ENCODE measurements around the gene HEPACAM2.

HEPACAM2 gene

GRCh38 chr7:93226310-93226709 lies at the start of gene HEPACAM2:
Gene HEPACAM2, minus strand, starts transcription at chr7:93226469.
- DNase-seq (ENCODE audit: low read depth): no peak
- H3K4me3 ChIP-seq (ENCODE audit: low read depth, low read length): no peak within 1 kb of the TSS
- TF ChIP-seq, protein P1, sequence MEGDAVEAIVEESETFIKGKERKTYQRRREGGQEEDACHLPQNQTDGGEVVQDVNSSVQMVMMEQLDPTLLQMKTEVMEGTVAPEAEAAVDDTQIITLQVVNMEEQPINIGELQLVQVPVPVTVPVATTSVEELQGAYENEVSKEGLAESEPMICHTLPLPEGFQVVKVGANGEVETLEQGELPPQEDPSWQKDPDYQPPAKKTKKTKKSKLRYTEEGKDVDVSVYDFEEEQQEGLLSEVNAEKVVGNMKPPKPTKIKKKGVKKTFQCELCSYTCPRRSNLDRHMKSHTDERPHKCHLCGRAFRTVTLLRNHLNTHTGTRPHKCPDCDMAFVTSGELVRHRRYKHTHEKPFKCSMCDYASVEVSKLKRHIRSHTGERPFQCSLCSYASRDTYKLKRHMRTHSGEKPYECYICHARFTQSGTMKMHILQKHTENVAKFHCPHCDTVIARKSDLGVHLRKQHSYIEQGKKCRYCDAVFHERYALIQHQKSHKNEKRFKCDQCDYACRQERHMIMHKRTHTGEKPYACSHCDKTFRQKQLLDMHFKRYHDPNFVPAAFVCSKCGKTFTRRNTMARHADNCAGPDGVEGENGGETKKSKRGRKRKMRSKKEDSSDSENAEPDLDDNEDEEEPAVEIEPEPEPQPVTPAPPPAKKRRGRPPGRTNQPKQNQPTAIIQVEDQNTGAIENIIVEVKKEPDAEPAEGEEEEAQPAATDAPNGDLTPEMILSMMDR (IDR thresholded peaks at IDR 0.05; ENCODE audit: low read depth, low read length, missing control alignments): no peak
- in situ Hi-C loops (cut with HindIII; ENCODE audit: low sequenced_read_pairs): no loop called here

GRCh38 chr7:93265220-93265619 lies 39.0 kb upstream of the HEPACAM2 start:
- in situ Hi-C loops (cut with HindIII; ENCODE audit: low sequenced_read_pairs): no loop called here
- DNase-seq (ENCODE audit: low read depth): no peak
- no peak overlapping the region for H3K4me3 ChIP-seq (ENCODE audit: low read depth, low read length)
- TF ChIP-seq, protein P1 (IDR thresholded peaks at IDR 0.05; ENCODE audit: low read depth, low read length, missing control alignments): no peak

DNA sequence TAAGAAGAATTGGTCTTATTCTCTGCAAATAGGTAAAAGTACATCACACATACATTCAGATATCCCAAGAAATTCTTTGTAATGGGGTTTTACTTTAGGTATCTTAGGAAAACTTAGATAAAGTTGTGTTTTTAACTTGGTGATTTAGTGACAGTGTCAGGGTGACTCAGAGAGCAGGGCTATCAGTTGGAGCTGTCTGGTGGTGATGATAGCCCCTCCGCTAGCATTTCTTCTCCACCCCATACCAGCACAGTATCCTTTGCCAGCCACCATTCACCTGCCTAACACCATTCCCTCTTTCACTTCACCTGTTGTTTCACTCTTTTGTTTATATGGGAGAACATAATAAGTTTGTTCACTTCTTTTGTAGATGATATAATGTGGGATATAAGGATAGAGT lies 36.3 kb upstream of the HEPACAM2 start:
- TF ChIP-seq, protein P1 (IDR thresholded peaks at IDR 0.05; ENCODE audit: low read depth, low read length, missing control alignments): no peak
- H3K4me3 ChIP-seq (ENCODE audit: low read depth, low read length): no peak overlapping the region
- no peak for DNase-seq (ENCODE audit: low read depth)
- in situ Hi-C loops (cut with HindIII; ENCODE audit: low sequenced_read_pairs): no loop called here

DNA sequence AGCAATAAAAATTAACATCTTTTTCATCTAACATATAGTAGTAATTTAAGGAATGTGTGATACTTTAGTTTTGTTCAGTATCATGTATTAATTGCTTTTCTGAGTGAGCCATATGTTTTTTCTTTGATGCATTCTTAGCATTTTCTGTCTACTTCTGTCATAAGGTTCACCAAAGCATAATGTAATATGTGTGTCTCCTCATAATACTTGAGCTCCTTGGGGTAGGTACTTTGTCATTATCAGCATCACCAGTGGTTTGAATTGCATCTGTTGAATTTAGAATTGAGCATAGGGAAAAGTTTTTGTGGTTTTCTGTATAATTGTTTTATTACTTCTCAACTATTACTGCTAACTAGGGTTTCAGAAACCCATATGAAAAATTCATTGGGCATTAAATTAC lies 32.4 kb upstream of the HEPACAM2 start:
- in situ Hi-C loops (cut with HindIII; ENCODE audit: low sequenced_read_pairs): no loop called here
- TF ChIP-seq, protein P1 (IDR thresholded peaks at IDR 0.05; ENCODE audit: low read depth, low read length, missing control alignments): no peak
- H3K4me3 ChIP-seq (ENCODE audit: low read depth, low read length): no peak overlapping the region
- DNase-seq (ENCODE audit: low read depth): peak; percentile 1

DNA sequence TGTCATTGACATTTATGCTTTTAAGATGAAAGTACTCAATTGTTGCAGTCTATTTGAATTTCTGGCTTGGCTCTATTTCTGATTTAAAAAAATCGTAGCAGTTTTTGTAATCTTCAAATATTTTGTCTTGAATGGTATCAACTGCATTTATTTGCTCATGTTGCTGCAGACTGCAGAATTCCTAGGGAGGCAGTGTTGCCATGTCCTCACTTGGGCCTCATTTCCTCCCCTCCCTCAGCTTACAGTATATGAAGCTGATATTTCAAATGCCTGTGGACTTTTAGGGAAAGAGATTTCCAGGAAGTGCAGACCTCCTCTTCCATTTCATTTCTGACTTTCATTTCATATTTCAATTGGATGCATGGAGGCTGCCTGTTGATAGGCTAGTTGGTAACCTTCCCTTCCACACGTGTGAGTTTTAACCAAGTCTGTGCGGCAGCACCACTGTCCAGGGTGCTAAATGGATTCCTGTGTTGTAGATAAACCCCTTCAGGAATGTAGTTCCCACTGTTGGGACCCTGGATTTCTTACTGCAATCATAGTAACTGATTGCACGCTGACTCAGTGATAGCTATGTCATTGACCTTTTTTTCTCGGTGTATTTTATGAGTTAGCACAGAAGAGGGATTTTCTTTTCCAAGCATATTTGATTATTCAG lies 23.4 kb upstream of the HEPACAM2 start:
- in situ Hi-C loops (cut with HindIII; ENCODE audit: low sequenced_read_pairs): loop anchor here (5.0 kb wide), 1 partner anchor 303 kb away; no protein-coding TSS in a partner anchor
- TF ChIP-seq, protein P1 (IDR thresholded peaks at IDR 0.05; ENCODE audit: low read depth, low read length, missing control alignments): no peak
- H3K4me3 ChIP-seq (ENCODE audit: low read depth, low read length): no peak overlapping the region
- DNase-seq (ENCODE audit: low read depth): peak; percentile 12

GRCh38 chr7:93245525-93246432 lies 19.5 kb upstream of the HEPACAM2 start:
- in situ Hi-C loops (cut with HindIII; ENCODE audit: low sequenced_read_pairs): no loop called here
- DNase-seq (ENCODE audit: low read depth): peak; percentile 20
- H3K4me3 ChIP-seq (ENCODE audit: low read depth, low read length): no peak overlapping the region
- TF ChIP-seq, protein P1 (IDR thresholded peaks at IDR 0.05; ENCODE audit: low read depth, low read length, missing control alignments): peak; percentile 15
